COLO668 (cell line): ENCODE results near the gene ANKRD10.
"Not testable (repeated sequence)": the region's sequence is repeated elsewhere in the genome, so short reads cannot be mapped to it uniquely, and the experiment has no call there.

Experiments
- DNase-seq: peaks from one replicate; lab custom pipeline; 2025; ENCODE audit not compliant: unreplicated experiment; lab: John Stamatoyannopoulos, UW

ANKRD10 gene

DNA sequence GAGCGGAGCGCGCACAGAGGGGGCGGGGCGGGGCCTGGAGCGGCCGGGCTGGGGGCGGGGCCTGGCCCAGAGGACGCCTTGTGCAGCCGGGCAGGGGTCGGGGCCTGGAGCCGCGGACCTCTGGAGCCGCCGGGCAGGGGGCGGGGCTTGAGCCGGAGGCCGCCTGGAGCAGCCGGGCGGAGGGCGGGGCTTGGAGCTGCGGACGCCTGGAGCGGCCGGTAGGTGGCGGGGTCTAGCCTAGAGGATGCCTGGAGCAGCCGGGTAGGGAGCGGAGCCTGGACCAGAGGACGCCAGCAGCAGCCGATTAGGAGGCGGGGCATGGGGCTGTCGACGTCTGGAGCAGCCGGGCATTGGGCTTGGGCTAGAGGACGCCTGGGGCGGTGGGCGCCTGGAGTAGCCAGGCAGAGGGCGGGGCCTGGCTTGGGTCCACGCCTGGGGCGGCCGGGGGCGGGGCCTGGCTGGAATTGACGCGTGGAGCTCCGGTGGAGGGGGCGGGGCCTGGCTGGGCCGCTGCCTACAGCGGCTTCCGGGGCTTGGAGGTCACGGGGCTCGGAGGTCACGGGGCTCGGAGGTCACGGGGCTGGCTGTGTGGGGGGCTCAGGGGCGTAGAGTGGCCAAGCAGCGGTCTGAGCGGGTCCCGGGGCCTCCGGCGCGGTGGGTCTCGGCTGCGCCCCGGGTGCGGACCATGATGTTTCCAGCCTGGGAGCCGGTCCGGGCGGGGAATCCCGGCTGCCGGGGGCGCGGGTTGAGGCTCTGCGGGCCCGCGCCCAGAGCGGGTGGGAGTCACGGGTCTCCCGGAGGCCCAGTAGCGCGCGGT is at the start of gene ANKRD10:
TSS of gene ANKRD10 (minus strand) at position 13 of the 817 bp plus-strand sequence. CDS start 135 bp downstream, outside the sequence.
- peak; percentile 100 for DNase-seq

DNA sequence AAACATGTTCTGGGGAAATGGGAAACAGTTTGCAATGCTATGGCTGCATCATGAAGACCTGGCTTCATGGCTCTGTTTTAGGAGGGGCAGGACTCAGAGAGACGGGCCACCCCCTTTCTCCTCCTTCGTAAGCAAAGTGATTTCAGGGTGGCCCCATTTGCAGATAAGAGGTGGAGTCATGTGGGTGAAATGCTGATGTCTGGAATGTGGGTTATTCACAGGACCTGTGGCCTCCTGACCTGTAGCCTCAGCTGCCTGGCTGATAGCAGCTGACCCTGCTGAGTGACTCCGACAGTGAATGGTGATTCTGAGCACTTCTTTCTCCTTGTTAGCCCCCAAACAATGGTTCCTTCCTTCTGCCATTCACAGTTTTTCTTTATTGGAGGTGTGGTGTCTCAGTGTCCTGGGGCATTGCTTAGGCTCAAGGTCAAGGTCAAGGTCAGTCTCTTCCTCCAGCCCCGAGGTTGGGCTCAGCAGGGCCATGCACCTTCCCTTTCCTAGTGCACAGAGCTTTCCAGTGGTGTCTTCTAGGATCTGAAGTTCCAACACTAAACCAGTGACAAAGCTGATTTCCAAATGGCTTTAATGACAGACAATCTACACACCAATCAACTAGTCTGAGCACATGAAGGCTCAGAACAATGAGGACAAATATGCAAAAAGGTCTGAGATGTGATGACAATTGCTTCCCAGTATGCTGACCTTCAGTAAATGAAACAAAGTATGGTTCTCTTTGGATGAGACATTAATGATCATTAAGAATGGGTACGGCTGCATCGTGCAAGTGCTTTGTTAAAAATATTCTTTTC is 49.6 kb upstream of the ANKRD10 start:
- DNase-seq, result no peak

DNA sequence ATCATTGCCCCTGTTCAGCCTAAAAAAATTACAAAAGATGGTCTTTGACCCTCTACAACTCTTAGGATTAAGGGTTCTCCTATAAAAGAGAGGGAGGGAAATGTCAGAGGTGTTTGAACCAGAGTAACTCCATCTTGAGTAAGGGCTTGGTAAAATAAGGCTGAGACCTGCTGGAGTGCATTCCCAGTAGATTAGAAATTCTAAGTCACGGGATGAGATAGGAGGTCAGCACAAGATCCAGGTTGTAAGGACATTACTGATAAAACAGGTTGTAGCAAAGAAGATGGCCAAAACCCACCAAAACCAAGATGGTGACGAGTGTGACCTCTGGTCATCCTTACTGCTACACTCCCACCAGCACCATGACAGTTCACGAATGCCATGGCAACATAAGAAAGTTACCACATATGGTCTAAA is 48.7 kb upstream of the ANKRD10 start:
- no peak for DNase-seq

DNA sequence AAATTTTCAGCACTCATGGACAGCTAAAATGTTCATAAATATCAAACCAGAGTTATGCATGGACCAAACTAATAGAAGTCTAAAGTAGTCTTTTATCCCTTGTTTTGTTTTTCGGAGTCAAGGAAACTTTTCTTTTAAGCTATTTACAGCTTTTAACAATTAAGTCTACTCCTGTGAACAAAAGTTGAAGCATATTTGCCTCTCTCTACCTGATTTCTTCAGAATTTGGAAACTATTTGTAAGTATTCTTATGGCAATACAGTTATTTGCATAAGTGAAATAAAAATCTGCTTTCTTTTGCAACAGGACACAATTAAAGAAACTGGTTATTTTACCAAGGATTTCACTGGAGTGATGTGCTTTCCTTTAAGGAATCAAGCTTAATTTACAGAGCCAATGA is 47.1 kb upstream of the ANKRD10 start:
- DNase-seq, result no peak

DNA sequence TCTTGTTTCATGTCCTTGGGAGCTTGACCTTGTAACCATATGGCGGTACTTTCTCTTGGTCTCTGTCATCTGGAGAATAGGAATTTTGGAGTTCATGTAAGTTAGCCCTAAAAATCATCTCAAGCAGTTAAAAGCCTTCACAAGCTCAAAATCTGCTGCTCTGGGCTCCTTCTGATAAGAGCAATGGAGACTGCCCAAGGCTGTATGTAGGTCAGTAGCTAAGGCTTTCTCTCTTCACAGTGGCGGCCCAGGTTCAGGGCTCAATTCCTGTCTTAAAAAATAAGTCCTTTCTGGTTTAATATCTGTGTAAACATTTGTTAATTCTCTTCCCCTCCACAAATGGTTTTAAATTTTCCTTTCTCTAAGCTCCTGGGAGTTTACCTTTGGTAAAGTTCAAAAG is 45.3 kb upstream of the ANKRD10 start:
- DNase-seq, result no peak

DNA sequence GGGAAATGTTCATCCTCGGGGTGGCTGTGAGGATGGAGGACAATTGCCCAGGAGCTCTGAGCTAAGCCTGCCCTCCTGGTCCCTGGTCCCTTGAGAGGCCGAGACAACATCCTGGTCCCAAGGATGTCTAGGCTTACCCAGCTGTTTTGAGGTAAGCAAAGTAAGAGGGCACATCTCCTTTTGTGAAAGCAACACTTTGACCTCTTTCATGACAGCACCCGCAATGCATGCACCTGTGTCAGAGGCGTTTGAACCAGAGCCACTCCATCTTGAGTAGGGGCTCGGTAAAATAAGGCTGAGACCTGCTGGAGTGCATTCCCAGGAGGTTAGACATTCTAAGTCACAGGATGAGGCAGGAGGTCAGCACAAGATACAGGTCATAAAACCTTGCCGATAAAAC is 43.1 kb upstream of the ANKRD10 start:
- DNase-seq, result no peak

DNA sequence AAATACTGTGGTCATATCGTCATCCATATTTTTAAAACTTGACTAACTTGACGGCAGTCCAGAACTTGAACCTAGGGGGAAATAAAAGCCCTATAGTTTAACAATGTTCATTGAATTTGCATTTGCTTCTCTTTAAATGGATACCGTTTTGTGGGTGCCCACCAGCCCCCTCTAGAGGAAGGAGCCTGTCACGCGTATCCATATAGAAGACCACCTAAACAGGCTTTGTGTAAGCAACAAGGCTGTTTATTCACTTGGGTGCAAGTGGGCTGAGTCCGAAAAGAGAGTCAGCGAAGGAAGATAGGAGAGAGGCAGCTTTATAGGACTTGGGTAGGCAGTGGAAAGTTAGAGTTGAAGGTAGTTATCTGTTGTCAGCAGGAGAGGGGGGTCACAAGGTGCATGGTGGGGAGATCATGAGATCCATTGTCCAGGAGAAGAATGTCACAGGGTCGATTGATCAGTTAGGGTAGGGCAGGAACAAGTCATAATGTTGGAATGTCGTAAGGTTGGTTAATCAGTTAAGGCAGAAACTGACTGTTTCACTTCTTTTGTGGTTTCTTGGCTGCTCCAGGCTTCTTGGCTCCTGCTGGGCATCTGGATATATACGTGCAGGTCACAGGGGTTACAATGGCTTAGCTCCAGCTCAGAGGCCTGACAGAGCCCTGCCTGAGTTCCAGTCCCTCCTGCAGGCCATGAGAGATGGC is 42.5 kb upstream of the ANKRD10 start:
- no peak for DNase-seq

DNA sequence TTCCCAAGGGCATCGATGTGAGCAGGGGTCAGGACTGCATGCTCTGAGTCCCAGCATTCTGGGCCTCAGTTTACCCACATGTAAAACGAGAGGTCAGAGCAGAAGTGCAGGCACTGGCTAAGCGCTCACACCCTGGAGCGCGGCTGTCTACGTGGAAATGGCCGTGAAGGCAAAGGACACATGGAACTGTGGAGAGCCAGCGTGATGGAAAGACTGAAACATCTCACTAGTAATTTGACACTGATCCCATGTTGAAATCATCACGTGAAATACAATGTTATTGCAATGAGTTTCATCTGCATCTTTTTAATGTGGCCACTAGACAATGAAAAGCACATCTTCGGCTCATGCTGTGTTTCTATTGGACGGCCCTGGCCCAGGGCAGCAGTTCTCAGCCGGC is 41.3 kb upstream of the ANKRD10 start:
- not testable (repeated sequence) for DNase-seq

DNA sequence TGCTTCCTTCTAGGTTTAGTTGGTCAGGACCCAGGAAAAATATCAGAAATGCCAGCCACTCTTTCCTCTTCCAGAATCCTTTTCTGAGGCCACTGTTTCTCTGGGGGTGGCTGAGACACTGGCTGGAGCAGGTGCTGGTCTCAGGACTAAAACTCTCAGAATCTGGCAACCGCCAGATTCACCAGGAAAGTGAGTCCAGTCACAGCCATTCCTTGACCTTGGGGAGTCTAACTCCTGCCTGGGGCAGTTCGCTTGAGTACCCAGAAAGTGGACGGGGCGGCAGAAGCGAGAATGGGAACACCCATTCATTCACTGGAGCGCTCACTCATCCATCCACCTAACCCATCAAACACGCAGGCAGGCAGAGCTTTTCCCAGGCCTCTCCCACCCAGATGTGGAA is 40.7 kb upstream of the ANKRD10 start:
- DNase-seq, result not testable (repeated sequence)

DNA sequence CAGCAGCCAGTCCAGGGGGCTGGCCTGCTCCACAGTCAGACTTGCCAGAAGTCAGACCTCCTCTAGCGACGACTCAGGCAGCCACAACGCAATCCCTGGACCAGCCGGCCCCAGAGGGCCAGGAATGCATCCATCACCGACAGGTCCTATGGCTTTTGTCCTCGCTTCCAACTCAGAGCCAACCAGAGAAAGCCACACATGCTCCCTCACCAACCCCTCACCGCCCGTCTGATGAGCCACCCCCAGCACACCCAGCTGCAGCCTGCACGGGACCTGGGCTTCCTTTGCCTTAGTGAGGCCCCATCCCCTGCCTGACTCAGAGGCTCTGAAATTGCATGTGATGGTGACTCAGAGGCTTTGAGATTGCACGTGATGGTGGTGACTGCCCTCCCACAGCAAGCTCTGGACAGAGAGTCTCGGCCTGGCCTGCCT is 40.2 kb upstream of the ANKRD10 start:
- peak; percentile 61 for DNase-seq

DNA sequence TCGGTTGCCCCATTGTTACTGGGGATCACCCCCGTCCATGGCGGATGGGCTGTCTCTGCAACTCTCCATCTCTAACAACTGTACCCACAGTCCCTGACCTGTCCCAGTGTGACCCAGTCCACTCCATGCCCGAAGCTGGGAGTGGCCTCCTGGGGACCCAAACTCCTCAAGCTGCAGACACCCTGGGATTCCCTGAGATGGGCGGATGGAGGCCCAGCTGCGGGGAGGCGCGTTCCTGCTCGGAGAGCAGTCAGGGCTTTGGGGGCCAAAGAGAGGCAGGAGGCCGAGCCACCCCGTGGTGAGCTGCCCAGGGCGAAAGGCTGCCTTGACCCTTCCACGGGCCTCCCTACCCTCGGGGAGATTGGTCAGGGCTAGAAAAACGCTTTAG is 39.7 kb upstream of the ANKRD10 start:
- DNase-seq, result not testable (repeated sequence)

DNA sequence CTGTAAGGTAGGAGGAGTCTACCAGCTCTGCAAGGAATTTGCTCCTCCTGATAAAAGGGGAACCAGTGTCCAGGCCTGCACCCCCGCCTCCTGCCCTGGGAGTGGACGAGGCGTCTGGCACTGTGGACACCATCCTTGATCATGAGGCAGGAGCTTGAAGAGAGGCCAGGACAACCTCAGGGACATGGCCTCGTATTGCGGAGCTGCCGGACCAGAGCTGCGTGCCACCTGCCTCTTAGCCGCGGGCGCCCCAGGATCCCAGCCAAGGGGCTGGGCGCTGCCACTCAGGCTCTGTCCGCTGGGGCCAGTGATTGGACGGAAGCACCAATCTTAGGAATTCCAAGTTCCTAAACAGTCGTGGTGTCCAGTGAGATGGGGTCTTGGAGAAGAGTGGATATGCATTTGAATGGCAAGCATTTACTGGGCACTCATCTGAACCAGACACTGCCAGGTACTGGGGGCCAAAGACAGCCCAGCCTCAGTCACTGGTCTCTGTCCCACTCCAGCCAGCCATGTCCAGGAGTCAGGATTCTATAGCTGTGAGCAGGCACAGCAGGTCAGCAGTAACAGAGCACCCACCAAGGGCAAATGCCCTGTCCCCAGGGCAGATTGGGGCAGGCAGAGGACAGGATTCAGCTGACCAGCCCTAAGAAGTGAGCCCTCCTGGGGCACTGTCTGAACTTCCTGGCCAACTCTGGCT is 39.1 kb upstream of the ANKRD10 start:
- no peak for DNase-seq

DNA sequence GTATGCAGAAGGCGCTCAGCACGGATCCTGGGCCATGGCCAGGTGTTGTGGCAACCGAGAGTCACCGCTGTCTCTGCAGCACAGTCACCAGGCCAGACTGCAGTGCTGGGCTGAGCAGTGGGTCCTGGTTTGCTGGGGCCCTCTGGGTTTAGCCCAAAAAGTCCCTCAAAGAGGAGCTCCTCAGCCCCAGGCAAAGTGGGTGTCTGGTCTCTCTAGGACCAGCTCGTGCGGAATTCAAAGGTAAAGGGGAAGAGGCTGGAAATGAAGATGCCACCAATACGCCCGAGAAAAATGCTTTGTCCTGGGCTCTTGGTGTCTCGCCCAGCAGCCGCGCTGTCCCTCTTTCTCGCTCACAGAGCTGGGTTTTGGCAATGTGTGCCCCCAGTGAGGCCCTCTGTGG is 38.5 kb upstream of the ANKRD10 start:
- no peak for DNase-seq

DNA sequence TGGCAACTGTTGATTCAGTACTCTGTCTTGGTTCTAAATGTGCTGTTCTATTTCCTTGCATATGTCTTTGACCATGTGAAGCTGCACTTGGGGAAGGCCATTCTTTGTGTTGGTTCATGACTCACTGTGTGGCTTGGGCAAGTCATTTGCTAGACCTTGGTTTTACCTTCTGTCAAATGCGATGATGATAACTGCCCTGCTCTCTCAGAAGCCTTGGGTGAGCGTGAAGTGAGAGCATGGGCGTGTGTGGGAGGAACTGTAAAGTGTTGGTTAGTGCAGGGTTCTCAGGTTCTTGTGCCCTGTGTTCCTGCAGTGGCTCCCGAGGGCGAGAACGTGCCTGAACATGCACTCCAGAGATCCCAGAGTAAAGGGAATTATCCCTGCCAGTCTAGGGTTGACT is 37.3 kb upstream of the ANKRD10 start:
- DNase-seq, result not testable (repeated sequence)

DNA sequence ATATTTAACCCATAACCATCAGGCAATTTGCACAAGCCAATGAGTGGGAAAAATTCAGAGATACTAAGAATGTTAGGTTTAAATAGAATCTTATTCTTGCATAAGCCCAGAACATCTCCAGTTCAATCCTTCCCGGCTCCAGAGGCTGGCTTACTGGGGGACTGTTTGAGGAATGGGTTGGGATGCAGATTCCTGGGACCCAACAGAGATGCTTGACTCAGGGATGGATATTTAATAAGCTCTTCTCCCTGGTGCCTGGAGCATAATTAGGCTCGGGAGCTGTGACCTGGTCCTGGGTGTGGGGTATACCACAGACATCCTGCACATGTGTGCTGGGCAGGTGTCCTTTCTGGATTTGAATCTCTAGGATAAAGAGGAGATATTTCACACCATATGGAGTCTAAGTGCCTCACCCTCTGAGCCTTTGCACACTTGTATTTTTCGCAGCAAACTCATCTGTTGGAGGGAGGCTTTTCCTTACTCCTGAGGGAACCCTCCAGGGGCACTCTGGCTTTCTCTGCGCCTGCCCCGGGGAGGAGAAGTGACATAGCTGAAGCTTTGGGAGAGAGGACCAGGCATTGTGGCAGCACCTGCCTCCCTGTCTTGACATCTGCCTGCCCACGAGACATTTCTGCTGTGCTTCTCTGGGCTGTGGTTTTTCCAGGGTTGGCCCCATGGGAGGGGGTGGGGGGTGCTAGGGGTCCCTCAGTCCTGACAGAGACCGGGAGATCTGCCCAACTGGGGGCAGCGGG is 36.1 kb upstream of the ANKRD10 start:
- no peak for DNase-seq

DNA sequence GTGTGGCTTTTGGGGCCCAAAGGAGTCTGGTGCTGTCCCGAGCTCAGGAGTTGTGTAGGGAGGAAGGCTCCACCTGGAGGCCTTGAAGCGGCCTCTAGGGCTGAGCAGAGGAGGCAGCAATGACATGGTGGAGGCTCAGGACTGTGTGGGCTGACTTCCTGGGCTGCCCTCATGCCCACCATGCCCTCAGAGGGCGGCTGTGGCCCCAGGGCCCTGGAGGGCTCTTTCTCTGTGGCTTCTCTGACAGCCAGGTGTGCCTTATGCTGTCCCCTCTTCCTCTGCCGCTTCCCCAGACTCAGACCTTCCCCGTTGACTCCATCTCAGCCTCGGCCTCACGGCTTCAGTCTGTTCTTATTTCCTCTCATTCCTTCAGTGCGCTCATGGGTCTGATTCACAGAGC is 35.5 kb upstream of the ANKRD10 start:
- no peak for DNase-seq

DNA sequence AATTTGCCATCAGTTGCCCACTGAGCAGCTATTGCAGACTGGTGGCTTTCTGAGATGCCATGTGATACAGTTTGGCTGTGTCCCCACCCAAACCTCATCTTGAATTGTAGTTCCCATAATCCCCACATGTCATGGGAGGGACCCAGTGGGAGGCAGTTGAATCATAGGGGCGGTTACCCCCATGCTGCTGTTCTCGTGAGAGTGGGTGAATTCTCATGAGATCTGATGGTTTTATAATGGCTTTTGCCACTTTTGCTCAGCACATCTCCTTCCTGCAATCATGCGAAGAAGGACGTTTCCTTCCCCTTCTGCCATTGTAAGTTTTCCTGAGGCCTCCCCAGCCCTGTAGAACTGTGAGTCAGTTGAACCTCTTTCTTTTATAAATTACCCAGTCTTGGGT is 34.8 kb upstream of the ANKRD10 start:
- no peak for DNase-seq

DNA sequence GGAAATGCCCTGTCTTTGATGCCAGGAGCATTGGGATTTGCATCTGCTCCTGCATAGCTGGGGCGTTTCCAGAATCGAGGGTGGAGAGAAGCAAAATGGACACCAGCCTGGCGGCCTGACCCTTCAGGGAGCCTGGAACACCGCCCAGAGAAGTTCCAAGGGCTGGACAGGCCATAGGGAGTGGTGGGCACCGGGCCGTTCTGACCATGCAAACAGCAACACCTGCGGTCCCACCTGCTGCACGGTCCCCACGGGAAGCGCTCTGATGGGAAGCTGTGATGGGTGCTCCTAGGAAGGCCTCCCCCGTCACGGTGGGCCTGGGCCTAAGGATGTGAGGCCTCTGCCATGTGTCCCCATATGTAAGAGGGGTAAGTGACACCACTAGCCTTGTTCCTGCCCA is 34.2 kb upstream of the ANKRD10 start:
- DNase-seq, result no peak

DNA sequence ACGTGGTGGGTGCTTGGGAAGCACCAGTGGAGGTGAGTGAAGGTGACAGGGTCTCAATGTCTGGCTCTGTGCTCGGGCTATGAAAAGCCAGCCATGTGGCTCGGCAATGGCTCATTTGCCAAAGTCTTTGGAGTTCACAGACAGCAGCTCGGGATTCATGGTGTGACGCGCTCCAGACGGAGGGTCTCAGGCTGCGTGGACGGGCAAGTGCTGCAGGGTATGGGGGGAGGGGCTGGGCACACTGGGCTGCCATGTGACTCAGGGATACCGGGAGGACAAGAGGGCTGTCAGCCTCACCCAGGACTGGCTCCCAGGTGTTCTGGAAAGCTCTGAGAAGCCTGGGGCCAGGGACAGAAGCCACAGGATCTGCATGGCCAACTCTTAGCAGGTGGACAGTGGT is 32.5 kb upstream of the ANKRD10 start:
- DNase-seq, result not testable (repeated sequence)

DNA sequence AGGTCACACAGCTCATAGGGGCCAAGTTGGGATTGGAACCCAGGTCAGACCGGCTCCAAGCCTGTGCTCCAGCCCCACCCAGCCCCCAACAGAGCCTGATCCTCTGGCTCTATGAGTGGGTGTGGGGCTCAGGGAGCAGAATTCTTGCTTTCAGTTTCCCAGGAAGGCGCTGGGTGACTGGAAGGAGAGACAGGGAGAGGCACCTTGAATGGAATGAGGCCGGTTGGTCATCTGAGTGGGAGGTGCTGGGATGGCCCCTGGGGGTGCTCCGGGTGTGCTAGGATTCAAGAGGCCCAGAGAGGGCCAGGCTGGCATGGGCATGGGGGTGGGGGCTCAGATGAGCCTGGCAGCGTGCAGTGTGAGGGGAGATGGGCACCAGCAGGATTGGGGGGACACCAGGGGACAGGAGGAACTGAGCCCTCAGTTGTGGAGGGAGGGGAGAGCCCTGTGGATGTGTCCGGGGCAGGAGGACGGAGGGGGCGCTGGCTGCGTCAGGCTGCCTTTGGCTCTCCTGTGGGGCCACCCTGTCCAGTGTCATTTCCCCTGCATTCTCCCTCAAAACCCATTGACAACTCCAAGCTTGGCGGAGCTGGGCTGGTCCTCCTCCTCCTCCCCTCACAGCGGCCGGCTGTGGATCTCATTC is 31.2 kb upstream of the ANKRD10 start:
- no peak for DNase-seq
